Small intestine (tissue), 7 donors: ENCODE data around the gene ARID3A. TPM values are rescaled to one million over a fixed set of nuclear protein-coding genes. Genes with fewer than 3 reads are reported as not detected.

Experiments used
- DNase-seq, 2 donors: peaks; one replicate each; pipeline versions ENCODE4 v3.0.0 to v3.0.0-alpha.2; 2013
- FAIRE-seq: peaks from 2 replicates; lab custom pipeline; 2012; peaks lifted over from hg19 to GRCh38; lab: Jason Lieb, UNC
- H3K27ac ChIP-seq, 3 donors: one replicate each; pipeline ENCODE4 v1.5.1; 2013; ENCODE audit warnings: low read length in 2 of 3, mild to moderate bottlenecking in 2 of 3, control low read depth in 1 of 3, inconsistent platforms in 1 of 3, low read depth in 1 of 3, moderate library complexity in 1 of 3
- H3K27me3 ChIP-seq, 3 donors: one replicate each; pipeline ENCODE4 v1.6.1; 2013; ENCODE audit warnings: low read length in 3 of 3, inconsistent platforms in 1 of 3; ENCODE audit not compliant: control insufficient read depth in 3 of 3, insufficient read depth in 3 of 3
- H3K36me3 ChIP-seq, 3 donors: one replicate each; pipeline ENCODE4 v1.6.1; 2013; ENCODE audit warnings: low read length in 3 of 3, inconsistent platforms in 1 of 3, low read depth in 1 of 3, mild to moderate bottlenecking in 1 of 3, moderate library complexity in 1 of 3; ENCODE audit not compliant: control insufficient read depth in 3 of 3, insufficient read depth in 2 of 3
- H3K4me1 ChIP-seq, 3 donors: one replicate each; pipeline ENCODE4 v1.6.1; 2013; ENCODE audit warnings: low read length in 2 of 3, inconsistent platforms in 1 of 3, low read depth in 1 of 3, mild to moderate bottlenecking in 1 of 3, moderate library complexity in 1 of 3; ENCODE audit not compliant: control insufficient read depth in 3 of 3, insufficient read depth in 2 of 3
- H3K4me3 ChIP-seq, 3 donors: one replicate each; pipeline ENCODE4 v1.5.1; 2013; ENCODE audit warnings: low read length in 3 of 3, control low read depth in 1 of 3, inconsistent platforms in 1 of 3, low read depth in 1 of 3, mild to moderate bottlenecking in 1 of 3, moderate library complexity in 1 of 3
- H3K9me3 ChIP-seq, 2 donors: one replicate each; pipeline ENCODE4 v1.6.1; 2013; ENCODE audit warnings: low read depth in 1 of 2, low read length in 1 of 2; ENCODE audit not compliant: control insufficient read depth in 2 of 2, insufficient read depth in 1 of 2
- WGBS, 3 donors: extraction: QIAGEN DNeasy Blood & Tissue Kit; methylation state at CpG; one replicate each; pipeline ENCODE4 v1.1.7; 2013; 5-methylcytosine and 5-hydroxymethylcytosine counted together
- polyA plus RNA-seq, 4 donors: library from polyadenylated mRNA; stranded (reverse) in 3 of 4; unstranded in 1 of 4; fragments of 200-250 nt in 3 of 4; fragments of 120-200 nt in 1 of 4; gene quantifications; one replicate each; pipeline versions ENCODE4 v1.2.1 to v1.2.3, GENCODE V29; 2013
- donor health status: healthy with polysubstance abuse.
- donor health status: control.
- donor health status: control.
- donor health status: Bipolar disorder and iron deficiency.
- donor health status: healthy.

The ARID3A gene
- polyA plus RNA-seq, 4 donors = 1.3 to 242 (median 4.8) TPM

- no peak for DNase-seq
These were observed 69.4 kb downstream of the ARID3A start for GRCh38 chr19:995051-995827.

DNA sequence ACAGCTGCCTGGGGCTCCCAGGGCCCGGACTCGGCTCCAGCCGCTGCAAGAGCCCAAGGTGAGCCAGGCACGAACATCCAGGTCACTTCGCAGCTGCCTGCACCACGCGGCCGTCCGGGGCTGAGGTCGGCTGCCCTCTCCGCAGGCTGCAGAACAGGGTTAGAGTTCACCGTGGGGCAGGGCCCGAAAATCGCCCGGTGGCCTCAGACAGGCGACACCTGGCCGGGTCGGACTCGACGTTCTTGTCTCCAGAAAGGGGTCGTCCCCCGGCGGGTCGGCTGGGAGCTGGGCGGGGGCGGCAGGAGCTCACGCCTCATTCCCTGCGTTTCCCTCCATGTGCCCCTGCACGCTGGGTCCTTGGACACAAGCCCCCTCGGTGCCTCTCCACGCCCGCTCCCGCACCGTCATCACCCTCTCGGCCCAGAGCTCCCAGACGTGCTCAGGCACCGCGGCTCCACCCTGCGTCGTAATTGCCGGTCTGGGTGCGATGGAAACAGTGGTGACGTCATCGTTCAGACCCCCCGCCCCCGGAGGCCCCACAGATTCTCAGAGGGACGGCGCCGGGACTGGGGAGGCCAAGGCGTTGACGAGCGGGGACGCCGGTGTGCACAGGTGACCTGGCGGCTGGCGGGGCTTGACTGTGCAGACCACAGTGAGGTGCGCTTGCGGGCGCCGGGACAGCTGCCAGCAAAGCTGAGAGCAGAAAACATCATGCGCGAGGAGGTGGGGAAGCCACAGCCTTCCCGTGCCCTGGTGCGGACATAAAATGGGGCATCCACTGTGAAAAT is 70.4 kb downstream of the ARID3A start:
- Histone ChIP-seq H3K27me3 (peaks cover 0 to 53% (median 19%) of the 10 kb centered on the region in 3 donors), H3K27ac (no peak overlapping the region), H3K36me3 (peaks cover 0 to 41% (median 0%) of the 10 kb centered on the region in 3 donors), H3K9me3 (peaks cover 0 to 5% of the 10 kb centered on the region in 2 donors), H3K4me1 (peaks cover 0 to 14% (median under 1%) of the 10 kb centered on the region in 3 donors), H3K4me3 (peak overlapping the region in 1 of 3 donors; percentile 19)
- peak; percentile 16 to 76 for DNase-seq
- 5 to 11% (median 9%) methylated on average over 55 to 64 of the region's 64 CpGs for WGBS, 3 donors
- FAIRE-seq = no peak

More at GRCh38 chr19:995051-995827, 69.4 kb downstream of the ARID3A start:
- peaks cover 0 to 5% of the 10 kb centered on the region in 2 donors for H3K9me3 ChIP-seq
- FAIRE-seq = no peak
- peaks cover 0 to 51% (median 0%) of the 10 kb centered on the region in 3 donors for H3K36me3 ChIP-seq
- H3K4me3 ChIP-seq = no peak overlapping the region
- 33 to 73% (median 49%) methylated on average over 23 to 26 of the region's 26 CpGs for whole genome bisulfite sequencing, 3 donors
- H3K27me3 ChIP-seq = peaks cover 0 to 47% (median 16%) of the 10 kb centered on the region in 3 donors
- H3K4me1 ChIP-seq = peaks cover 0 to 9% (median 0%) of the 10 kb centered on the region in 3 donors
- no peak overlapping the region for H3K27ac ChIP-seq

DNA sequence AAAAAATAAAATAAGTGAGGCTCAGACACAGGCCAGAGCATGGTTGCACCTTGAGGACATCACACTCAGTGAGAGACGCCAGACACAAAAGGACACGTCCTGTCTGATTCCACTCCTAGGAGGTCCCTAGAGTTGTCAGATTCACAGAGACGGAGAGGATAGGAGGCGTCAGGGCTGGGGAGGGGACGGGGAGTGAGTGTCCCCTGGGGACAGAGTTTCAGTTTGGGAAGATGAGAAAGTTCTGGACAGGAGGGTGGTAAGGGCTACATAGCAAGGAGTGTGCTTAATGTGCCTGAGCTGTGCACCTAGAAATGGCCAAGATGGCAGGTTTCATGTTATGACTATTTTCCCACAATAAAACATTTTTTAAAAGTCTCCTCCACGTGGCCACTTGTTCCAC is 72.2 kb downstream of the ARID3A start:
- Histone ChIP-seq H3K27ac (no peak overlapping the region), H3K4me1 (peaks cover 0 to 18% (median 2%) of the 10 kb centered on the region in 3 donors), H3K36me3 (peaks cover 0 to 28% (median 0%) of the 10 kb centered on the region in 3 donors), H3K9me3 (peaks cover 0 to 5% of the 10 kb centered on the region in 2 donors), H3K27me3 (peaks cover 0 to 67% (median 23%) of the 10 kb centered on the region in 3 donors), H3K4me3 (no peak overlapping the region)
- DNase-seq (no peak), FAIRE-seq (no peak)
- 26 to 39% (median 33%) methylated on average over 6 of the region's 6 CpGs for WGBS, 3 donors

GRCh38 chr19:999379-999719 is 73.5 kb downstream of the ARID3A start:
- peaks cover 0 to 18% (median 2%) of the 10 kb centered on the region in 3 donors for H3K4me1 ChIP-seq
- H3K4me3 ChIP-seq = no peak overlapping the region
- 58 to 69% (median 60%) methylated on average over 3 of the region's 3 CpGs for WGBS, 3 donors
- peaks cover 0 to 5% of the 10 kb centered on the region in 2 donors for H3K9me3 ChIP-seq
- DNase-seq (no peak), FAIRE-seq (no peak)
- no peak overlapping the region for H3K27ac ChIP-seq
- H3K27me3 ChIP-seq = peaks cover 0 to 67% (median 23%) of the 10 kb centered on the region in 3 donors
- peaks cover 0 to 15% (median 0%) of the 10 kb centered on the region in 3 donors for H3K36me3 ChIP-seq

DNA sequence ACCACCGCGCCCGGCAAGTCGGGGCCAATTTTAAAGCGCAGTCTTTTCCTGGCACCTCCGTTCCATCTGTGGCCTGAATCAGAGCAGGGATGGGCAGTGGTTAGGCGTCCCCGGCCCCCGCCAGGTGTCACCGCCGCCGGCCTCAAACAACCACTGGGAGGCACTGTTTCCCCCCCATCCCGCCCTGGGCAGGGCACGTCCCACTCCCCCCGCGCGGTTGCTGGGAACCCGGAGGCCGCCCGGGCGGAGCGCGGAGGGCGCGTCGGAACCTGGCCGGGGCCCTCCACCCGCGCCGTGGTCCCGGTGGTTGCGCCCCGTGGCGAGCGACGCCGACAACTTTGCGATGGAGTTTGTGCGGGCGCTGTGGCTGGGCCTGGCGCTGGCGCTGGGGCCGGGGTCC is 74.3 kb downstream of the ARID3A start, which contains the start of gene GRIN3B:
GRIN3B (plus strand) TSS at position 325 of the 400 bp plus-strand sequence; CDS start at position 344, 19 bp downstream.
- Histone ChIP-seq H3K36me3 (peaks cover 0 to 8% (median 0%) of the 10 kb centered on the region in 3 donors), H3K9me3 (peaks cover 0 to 5% of the 10 kb centered on the region in 2 donors), H3K27me3 (peaks cover 0 to 67% (median 23%) of the 10 kb centered on the region in 3 donors), H3K4me1 (peaks cover 0 to 18% (median 2%) of the 10 kb centered on the region in 3 donors), H3K27ac (no peak within 1 kb of the TSS), H3K4me3 (no peak within 1 kb of the TSS)
- FAIRE-seq (no peak), DNase-seq (peak; percentile 36 to 71)
- 1 to 3% (median 2%) methylated on average over 34 to 43 of the region's 43 CpGs for WGBS, 3 donors

GRCh38 chr19:1000591-1001537 is 75.0 kb downstream of the ARID3A start:
- no peak overlapping the region for H3K4me3 ChIP-seq
- WGBS, 3 donors = 4 to 7% (median 4%) methylated on average over 57 to 73 of the region's 73 CpGs

DNA sequence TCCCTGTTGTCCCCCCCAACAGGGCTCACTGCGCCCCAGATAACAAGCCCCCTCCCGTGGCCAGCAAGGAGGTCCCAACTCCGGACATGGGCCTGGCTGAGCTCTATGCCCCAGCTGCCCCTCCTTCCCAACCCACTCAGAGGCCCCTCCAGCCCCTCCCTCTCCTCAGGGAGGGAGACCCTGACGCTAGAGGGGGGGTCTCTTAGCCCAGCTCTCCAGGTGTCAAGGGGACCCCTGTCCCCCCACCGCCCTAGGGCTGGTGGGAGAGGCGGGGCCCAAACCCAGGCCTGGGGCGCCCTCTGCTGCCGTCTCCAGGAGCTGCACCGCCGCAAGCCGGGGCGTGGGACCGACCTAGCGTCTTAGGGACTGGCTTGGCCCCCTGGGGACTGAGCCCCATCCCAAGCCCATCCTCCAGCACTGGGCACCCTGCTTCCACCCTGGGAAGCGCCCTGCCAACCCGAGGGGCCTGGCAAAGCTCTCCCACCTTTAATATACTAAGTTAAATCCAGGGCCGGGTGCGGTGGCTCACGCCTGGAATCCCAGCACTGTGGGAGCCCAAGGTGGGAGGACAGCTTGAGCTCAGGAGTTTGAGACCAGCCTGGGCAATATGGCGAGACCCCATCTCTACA is 75.8 kb downstream of the ARID3A start:
- H3K4me3 ChIP-seq = no peak overlapping the region
- peaks cover 0 to 53% (median 20%) of the 10 kb centered on the region in 3 donors for H3K27me3 ChIP-seq
- peaks cover 0 to 10% (median 2%) of the 10 kb centered on the region in 3 donors for H3K4me1 ChIP-seq
- H3K27ac ChIP-seq = no peak overlapping the region
- DNase-seq (peak; percentile 34 to 68), FAIRE-seq (no peak)
- peaks cover 0 to 5% of the 10 kb centered on the region in 2 donors for H3K9me3 ChIP-seq
- peaks cover 0 to 2% (median 0%) of the 10 kb centered on the region in 3 donors for H3K36me3 ChIP-seq
- WGBS, 3 donors = 3 to 9% (median 6%) methylated on average over 19 to 20 of the region's 20 CpGs

More at GRCh38 chr19:1000591-1001537, 75.0 kb downstream of the ARID3A start:
- H3K4me1 ChIP-seq = peaks cover 0 to 17% (median 2%) of the 10 kb centered on the region in 3 donors
- DNase-seq = no peak
- H3K36me3 ChIP-seq = peaks cover 0 to under 1% (median 0%) of the 10 kb centered on the region in 3 donors
- peaks cover 0 to 61% (median 22%) of the 10 kb centered on the region in 3 donors for H3K27me3 ChIP-seq
- no peak overlapping the region for H3K27ac ChIP-seq
- no peak for FAIRE-seq
- peaks cover 0 to 5% of the 10 kb centered on the region in 2 donors for H3K9me3 ChIP-seq
